GM10847 (cell line): ENCODE results near the gene STAT3.

Experiments used
- POLR2A ChIP-seq: IDR thresholded peaks from 2 replicates; pipeline ENCODE4 v1.6.1; 2011; ENCODE audit not compliant: insufficient read length; ENCODE audit errors: extremely low read depth

Gene STAT3

GRCh38 chr17:42388381-42389134 is at the start of gene STAT3:
STAT3 (minus strand) TSS chr17:42388442; CDS start chr17:42348516, 39,926 bp downstream.
- peak; percentile 84 for TF ChIP-seq POLR2A

- TF ChIP-seq POLR2A: no peak
These were observed 48.1 kb upstream of the STAT3 start for GRCh38 chr17:42436391-42436790.

- TF ChIP-seq POLR2A: no peak
These were observed 43.5 kb upstream of the STAT3 start for GRCh38 chr17:42431758-42432161.

- no peak for TF ChIP-seq POLR2A
These were observed 41.6 kb upstream of the STAT3 start for GRCh38 chr17:42429726-42430447.

- no peak for TF ChIP-seq POLR2A
These were observed 40.1 kb upstream of the STAT3 start for GRCh38 chr17:42428141-42428944.

- no peak for TF ChIP-seq POLR2A
These were observed 36.9 kb upstream of the STAT3 start for GRCh38 chr17:42424991-42425610.

GRCh38 chr17:42423766-42424165 is 35.5 kb upstream of the STAT3 start:
- TF ChIP-seq POLR2A: no peak

GRCh38 chr17:42422958-42423712 is 34.9 kb upstream of the STAT3 start, which contains the start of gene CAVIN1:
CAVIN1 (minus strand) TSS chr17:42423256; CDS start chr17:42423097, 159 bp downstream.
- no peak for TF ChIP-seq POLR2A

- TF ChIP-seq POLR2A: no peak
These were observed 34.2 kb upstream of the STAT3 start for GRCh38 chr17:42422412-42422957.

GRCh38 chr17:42421507-42422338 is 33.5 kb upstream of the STAT3 start:
- TF ChIP-seq POLR2A: no peak

- no peak for TF ChIP-seq POLR2A
These were observed 32.9 kb upstream of the STAT3 start for GRCh38 chr17:42421136-42421506.

GRCh38 chr17:42414704-42415409 is 26.6 kb upstream of the STAT3 start:
- no peak for TF ChIP-seq POLR2A
